A549 treated with ZK216348 at 1 μM for 4 hours (cell line): ENCODE measurements around the gene ZNF3. TPM values are rescaled to one million over a fixed set of nuclear protein-coding genes. Genes with fewer than 3 reads are reported as not detected.

ENCODE experiments used
- total RNA-seq: library from RNA; stranded (reverse); fragments of 200-300 nt; extraction: Qiagen RNA extraction; gene quantifications from 5 replicates; pipeline ENCODE4 v1.2.3, GENCODE V29; 2022; ENCODE audit warnings: low read depth

ZNF3 gene
- 17.2 to 21.9 TPM (median 20.4 TPM) in 5 replicates for total RNA-seq

DNA sequence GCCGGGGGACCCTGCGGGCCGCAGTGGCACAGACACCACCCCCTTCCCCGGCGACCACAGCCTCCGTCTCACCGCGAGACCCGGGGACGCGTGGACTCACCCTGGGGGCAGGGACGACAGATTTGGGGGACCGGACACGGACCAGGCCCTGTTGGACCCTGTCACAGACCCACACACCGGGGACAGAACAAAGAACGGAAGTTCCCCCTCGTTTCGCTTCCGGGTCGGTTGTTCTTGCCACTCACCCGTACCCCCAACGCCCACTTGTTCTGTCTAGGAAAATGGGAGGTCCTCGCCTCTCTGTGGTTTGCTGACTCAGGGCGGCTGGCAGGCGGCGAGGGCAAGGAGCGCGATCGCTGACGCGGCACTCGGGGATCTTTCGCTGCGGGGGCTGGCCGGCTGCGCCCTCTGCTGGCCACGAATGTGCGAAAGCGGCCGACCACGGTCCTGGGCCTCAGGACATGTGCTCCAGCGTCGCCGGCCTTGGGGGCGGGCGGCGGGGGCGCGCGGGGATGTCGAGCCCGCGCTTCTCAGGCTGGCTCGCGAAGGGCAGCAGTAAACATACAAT, at the start of gene ZNF3:
ZNF3 (minus strand) TSS at position 189 of the 568 bp plus-strand sequence. CDS start 4,366 bp downstream, outside the sequence.

DNA sequence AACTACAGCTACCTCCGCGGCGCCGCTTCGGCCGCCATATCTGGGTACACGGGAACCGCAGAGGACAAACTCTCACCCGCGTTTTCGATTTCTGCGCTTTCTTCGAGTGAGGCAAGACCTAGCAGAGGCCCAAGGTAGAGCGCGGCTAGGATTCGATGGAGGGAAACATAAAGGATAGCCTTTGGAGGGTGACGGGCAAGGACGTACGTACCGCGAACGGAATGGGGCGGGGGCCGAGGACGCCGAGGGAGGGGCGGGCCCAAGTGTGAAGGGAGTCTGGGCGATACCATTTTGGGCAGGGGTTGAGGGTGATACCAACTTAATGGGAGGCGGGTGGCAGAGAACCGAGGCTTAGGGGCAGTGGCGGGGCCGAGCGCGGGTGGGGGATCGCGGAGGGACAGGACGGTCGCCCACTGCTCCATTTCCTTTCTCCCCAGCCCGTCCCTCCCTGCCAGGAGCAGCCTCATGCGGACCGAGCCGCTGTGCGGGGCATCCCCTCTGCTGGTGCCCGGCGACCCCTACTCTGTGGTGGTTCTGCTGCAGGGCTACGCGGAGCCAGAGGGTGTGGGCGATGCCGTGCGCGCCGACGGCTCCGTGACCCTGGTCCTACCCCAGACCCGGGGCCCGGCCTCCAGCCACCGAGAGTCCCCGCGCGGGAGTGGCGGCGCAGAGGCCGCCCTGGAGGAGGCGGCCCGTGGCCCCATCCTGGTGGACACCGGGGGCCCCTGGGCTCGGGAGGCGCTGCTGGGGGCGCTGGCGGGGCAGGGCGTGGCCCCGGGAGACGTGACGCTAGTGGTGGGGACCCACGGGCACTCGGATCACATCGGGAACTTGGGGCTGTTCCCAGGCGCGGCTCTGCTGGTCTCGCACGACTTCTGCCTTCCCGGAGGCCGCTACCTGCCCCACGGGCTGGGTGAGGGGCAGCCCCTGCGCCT, 45.7 kb upstream of the ZNF3 start, which contains the start of gene MBLAC1:
MBLAC1 (plus strand) TSS at position 37 of the 935 bp plus-strand sequence; CDS start at position 466, 429 bp downstream.

GRCh38 chr7:100119072-100119969, 37.8 kb upstream of the ZNF3 start, which contains the start of the genes CNPY4 and TAF6:
TSS of gene CNPY4 (plus strand) at chr7:100119634. CDS start at chr7:100119745, 111 bp downstream.
TSS of gene TAF6 (minus strand) at chr7:100119358. CDS start at chr7:100114209, 5,149 bp downstream.

DNA sequence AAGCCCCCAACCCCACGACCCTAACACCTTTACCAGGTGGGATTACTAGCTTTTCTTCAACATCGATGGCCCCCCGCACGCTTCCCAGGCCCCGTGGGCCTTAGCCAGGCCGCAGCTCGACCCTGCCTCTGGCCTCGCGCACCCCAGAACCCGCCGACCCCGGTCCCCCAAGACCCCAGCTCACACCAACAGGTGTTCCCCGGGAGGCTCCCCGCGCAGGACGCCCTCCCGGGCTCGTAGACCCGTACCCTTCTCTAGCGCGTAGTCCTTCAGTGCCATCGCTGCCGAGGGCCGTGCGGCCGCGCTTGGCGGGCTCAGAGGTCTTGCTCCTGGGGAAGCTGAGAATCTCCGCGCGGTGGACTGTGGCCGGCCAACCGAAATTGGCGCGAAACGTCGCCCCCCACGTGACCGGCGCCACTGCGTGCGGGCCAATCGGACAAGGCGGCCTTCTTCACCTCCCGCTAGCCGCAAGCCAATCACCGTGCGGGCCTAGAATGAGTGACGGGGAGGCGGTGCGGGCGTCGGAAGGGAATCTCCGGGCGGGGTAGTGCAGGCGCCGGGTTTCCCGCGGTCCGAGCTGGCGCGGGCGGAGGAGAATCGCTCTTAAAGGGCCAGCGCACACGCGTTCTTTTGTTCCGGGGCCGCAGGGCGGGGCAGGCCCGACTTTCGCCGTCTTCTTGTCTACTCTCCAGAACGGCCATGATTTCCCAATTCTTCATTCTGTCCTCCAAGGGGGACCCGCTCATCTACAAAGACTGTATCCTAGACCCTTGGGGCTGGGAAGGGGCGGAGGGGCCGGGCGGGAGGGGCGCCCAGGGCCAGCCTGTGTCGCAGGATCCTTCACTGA, 19.7 kb upstream of the ZNF3 start, which contains the start of the genes AP4M1 and MCM7:
AP4M1 (plus strand) TSS at position 628 of the 847 bp plus-strand sequence; CDS start at position 700, 72 bp downstream.
MCM7 (minus strand) TSS at position 382 of the 847 bp plus-strand sequence; CDS start at position 279, 103 bp downstream.

GRCh38 chr7:100088621-100089457, 7.3 kb upstream of the ZNF3 start, which contains the start of gene COPS6:
TSS of gene COPS6 (plus strand) at chr7:100088969. CDS start at chr7:100088991, 22 bp downstream.

DNA sequence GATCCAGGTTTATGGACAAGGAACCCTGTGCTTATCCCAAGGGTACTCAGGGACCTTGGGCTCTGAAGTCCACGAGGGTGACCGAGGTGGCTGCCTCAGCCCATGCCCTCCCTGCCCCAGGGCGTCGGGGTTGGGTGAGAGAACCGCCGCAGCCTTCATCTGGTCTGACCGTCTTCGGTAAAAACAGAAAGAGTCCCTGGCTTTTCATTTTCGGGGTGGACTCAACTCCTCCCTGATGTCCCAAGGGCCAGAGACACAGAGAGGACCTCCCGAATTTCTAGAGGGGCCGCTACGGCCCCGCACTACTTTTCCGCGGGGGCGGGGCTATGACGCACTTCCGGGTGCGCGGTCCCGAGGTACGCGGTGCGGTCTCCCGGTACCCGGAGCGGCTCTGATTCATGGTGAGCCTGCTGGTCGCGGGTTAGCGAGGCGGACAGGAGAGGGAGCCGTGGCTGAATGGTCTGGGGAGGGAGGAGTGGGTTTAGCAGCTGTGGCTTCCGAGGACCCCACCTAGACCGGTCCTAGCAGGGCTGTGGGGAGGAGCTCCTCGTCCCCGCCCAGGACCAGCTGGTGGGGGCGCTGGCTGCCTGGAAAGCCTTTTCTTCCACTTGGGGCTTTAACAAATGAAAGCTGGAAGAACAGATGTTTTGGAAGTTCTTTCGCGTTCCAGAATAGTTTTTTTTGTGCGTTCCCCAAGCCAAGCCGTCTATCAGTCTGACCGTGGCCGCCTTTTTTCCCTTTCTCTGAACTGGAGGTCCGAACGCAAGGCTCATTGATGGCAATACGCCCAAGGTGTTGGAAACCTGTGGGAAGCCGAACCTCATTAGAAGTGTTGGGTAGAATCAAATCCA, 31.9 kb downstream of the ZNF3 start, which contains the start of gene ZSCAN21:
ZSCAN21 (plus strand) TSS at position 334 of the 851 bp plus-strand sequence. CDS start 7,233 bp downstream, outside the sequence.

Other genes starting within 250 kb of the ZNF3 start
- gene OR2AE1, start 204.7 kb downstream of the ZNF3 start, total RNA-seq = not detected in 5 replicates
- 23.0 to 34.7 TPM (median 27.0 TPM) in 5 replicates for gene TRIM4, start 162.2 kb downstream of the ZNF3 start, total RNA-seq
- not detected in 5 replicates for gene GJC3, start 152.1 kb downstream of the ZNF3 start, total RNA-seq
- 0.31 TPM in 1 of 5 replicates, not detected in the others for gene AZGP1, start 105.7 kb downstream of the ZNF3 start, total RNA-seq
- gene ZKSCAN1, start 66.1 kb downstream of the ZNF3 start, total RNA-seq = 5.8 to 11.6 TPM (median 8.9 TPM) in 5 replicates
- 8.3 to 11.5 TPM (median 10.0 TPM) in 5 replicates for gene ZSCAN21, start 31.9 kb downstream of the ZNF3 start, total RNA-seq
- gene COPS6, start 7.2 kb upstream of the ZNF3 start, total RNA-seq = 143 to 198 TPM (median 176 TPM) in 5 replicates
- gene MCM7, start 19.7 kb upstream of the ZNF3 start, total RNA-seq = 205 to 248 TPM (median 245 TPM) in 5 replicates
- 12.8 to 17.5 TPM (median 16.1 TPM) in 5 replicates for gene AP4M1, start 19.9 kb upstream of the ZNF3 start, total RNA-seq
- gene TAF6, start 37.6 kb upstream of the ZNF3 start, total RNA-seq = 57.0 to 69.0 TPM (median 65.2 TPM) in 5 replicates
- gene CNPY4, start 37.9 kb upstream of the ZNF3 start, total RNA-seq = 10.6 to 13.4 TPM (median 11.9 TPM) in 5 replicates
- 2.8 to 3.5 TPM (median 3.0 TPM) in 5 replicates for gene MBLAC1, start 45.2 kb upstream of the ZNF3 start, total RNA-seq
- gene LAMTOR4, start 67.2 kb upstream of the ZNF3 start, total RNA-seq = 133 to 186 TPM (median 171 TPM) in 5 replicates
- 8.3 to 14.8 TPM (median 12.9 TPM) in 5 replicates for gene TRAPPC14, start 77.0 kb upstream of the ZNF3 start, total RNA-seq
- gene GAL3ST4, start 86.9 kb upstream of the ZNF3 start, total RNA-seq = 0.14 to 0.27 TPM in 2 of 5 replicates, not detected in the others
- gene GPC2, start 95.7 kb upstream of the ZNF3 start, total RNA-seq = 0.37 to 1.0 TPM (median 0.92 TPM) in 5 replicates
- gene STAG3, start 96.2 kb upstream of the ZNF3 start, total RNA-seq = 0.06 to 0.40 TPM (median 0.21 TPM) in 5 replicates
- not detected in 5 replicates for gene PVRIG, start 138.2 kb upstream of the ZNF3 start, total RNA-seq
- gene SPDYE3, start 226.0 kb upstream of the ZNF3 start, total RNA-seq = not detected in 5 replicates